ENCODE data around the gene AKR7A3.
"Not testable (repeated sequence)": the region's sequence is repeated elsewhere in the genome, so short reads cannot be mapped to it uniquely, and the experiment has no call there.

AKR7A3 gene

DNA sequence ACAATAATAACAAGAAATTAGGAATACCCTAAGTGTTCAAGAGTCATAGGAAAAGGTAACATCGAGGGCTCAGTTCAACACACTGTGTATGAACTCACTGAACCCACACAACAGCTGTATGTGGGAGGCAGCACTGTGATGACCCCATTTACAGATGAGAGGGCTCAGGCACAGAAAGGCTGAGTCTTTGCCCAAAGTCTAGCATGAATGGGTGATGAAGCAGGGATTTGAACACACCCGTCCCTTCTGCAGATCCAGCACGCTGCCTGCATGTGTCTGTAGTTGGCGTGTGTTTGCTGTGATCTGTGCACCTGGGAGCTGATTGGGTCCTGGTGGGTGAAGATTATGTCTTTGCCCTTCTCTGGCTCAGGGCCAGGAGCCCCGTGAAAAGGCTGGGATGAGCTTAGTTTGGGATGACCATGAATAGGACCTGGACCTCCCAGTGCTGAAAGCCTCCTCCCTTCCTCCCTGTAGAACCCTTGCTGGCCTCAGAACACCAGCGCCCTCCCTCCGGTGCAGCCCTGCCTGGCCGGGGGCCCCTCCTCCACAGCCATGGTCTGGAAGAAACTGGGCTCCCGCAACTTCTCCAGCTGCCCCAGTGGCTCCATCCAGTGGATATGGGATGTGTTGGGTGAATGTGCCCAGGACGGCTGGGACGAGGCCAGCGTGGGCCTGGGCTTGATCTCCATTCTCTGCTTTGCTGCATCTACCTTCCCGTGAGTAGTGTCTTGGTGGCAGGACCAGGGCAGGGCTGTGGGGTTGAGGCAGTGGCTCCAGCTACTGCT is 28.7 kb upstream of the AKR7A3 start:
- DNase-seq (ENCODE audit: low read depth), result no peak

DNA sequence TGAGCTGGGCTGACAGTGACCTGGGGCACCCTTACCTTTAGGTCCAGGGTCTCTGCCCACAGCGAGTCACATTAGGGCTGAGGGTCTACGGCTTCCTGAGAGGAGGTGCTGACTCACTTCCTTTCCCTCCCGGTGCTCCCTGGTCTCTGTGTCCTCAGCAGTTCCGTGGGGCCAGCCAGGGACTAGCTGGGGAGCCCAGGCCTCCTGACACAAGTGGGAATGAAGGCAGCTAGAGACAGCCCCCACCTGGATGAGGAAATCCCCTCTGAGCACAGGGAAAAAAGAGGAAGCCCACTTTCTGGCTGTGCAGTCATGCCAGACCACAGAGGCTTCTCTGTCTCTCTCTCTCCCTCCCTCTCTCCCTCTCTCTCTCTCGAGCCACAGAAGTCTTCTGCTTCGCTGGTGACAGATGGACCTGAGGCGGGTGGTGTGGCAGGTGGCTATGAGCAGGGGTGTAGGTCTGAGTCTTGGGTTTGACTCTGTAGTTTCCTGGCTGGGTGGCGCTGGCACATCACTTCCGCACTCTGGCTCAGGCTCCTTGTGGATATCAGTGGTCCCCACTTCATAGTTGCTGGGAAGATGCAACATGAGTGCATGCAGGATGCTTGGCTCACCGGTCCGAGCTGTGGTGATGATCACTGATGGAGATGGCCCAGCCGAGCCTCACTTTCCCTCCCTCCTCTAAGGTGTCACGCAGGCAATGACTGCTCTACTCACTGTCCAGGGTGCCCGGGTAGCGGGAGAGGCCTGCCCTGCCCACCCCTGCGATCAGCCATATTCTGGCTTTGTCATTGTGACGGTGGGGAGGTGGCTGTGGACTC is 27.0 kb upstream of the AKR7A3 start:
- no peak for DNase-seq (ENCODE audit: low read depth)

DNA sequence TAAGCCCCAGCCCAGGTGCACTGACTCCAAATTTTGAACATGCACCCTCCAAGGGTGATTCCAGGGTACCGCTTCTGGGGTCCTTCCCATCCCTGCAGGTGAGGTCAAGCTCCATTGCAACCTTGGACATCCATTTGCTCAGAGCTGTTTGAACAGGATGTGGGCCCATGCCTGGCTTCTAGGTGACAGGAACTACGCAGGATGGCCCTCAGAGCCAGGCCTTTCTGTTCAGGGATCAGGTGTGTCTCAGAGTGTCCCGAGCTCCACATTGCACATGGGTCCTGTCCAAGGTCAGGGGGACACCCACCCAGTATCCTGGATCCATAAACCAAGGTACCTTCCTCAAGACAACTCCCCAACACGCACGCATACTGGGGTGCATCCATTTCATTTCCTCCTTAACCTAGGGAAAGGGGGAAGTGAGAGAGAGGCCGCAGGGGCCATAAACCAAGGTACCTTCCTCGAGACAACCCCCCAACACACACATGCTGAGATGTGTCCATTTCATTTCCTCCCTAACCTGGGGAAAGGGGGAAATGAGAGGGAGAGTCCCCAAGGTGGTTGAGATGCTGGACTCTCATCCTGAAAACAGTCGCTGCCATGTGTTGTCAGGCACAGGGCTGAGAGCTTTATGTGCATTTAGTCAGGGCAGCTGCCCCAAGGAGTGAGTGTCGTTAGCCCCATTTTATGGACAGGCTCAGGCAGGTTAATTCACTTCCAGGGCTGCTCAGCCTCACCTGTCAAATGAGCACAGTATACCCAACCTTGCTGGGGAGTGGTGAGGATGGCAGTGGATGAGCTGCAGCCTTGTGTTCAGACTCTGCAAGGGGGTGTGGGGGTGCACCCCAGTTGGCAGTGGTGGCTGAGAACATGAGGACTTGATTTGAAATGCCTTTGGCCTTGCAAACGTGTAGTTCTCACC is 25.7 kb upstream of the AKR7A3 start:
- DNase-seq (ENCODE audit: low read depth), result no peak

DNA sequence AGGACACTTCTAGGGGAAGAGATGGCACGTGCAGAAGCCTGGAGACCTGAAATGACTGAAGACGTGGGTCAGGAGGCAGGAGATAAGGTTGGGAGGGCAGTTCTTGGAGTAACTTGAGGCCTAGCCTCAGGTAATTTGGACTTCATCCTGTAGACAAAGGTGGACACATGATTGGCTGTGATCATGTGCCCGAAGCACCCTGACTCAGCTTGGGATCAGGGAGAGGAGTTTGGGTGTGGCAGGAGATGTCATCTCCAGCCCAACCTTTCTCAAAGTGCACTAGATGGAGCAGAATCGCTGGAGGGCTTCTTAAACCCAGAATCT is 25.0 kb upstream of the AKR7A3 start:
- DNase-seq (ENCODE audit: low read depth), result no peak

DNA sequence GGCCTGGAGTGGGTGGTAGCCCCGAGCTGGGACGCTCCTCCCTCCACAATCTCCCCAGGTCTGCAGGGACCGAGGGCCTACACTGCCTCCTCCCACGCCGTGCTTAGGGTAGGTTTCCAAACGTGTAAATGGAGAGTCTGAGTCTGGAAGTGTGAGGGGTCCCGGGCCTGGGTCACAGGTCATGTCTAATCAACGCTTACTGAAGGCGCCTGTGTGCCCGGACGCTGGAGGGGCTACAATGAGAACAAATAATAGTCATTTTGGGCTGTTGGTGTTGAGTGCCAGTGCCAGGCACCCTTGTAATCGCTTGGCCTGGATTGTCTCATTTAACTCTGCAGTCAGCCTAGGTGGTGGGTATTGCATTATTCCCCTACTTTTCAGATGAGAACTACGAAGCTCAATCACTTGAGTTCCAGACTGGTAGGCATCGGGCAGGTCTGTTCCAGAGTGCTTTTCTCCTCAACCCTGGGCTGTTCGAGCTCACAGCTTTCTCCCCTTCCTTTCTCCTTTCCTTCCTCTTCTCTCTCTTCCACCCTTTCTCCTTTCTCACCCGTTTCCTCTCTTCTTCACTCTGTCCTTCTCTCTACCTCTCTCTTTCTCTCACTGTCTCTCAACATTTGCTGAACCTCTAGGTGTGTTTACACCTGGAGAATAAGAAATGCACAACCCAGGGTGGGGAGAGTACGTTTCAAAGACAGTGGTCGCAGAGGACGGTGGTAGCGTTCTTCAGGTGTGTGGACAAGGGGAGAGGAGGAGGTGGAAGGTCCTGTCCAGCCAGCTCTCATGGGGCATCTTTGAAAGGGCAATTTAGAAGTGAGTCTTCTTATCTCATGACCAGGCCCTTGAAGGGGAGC is 24.4 kb upstream of the AKR7A3 start:
- DNase-seq (ENCODE audit: low read depth), result no peak

DNA sequence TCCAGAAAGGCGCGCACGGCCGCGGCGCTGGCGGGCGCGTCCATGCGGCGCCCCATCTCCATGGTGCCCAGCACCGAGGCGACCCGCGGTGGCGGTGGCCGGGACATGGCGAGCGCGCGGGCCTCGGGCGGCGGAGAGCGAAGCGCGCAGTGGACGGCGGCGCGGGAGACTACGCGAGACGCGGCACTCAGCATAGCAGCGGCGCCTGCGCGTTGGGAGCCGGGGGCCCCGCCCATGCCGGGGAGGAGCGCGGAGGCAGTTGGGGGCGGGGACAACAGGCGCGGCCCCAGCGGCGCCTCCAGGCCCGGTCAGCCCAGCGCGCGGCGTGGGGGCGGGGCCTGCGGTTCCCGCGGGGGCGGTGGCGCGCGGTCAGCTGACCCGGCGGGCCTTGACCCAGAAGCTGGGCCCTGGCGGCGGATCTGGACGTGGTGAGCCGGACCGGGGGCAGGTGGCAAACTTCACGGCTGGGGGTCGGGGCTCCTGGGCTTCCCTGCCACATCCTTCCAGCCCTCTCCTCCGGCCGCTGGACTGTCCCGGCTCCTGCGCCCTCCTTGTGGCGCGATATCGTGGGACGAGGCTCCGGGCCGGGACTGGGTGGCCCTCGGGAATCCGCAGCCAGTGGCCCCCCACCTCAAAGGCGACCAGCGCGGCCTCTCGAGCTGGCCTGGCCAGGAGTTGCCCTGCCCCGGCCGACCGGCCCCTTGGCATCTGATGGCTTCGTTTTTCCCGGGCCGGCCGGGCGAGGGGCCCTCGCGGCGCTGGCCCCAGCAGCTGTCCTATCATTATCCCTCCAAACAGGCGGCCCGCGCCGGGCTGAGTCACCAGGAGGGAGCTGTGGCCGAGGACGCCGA is 23.6 kb upstream of the AKR7A3 start, which contains the start of the genes AKR7A2 and SLC66A1:
TSS of gene AKR7A2 (minus strand) at position 214 of the 851 bp plus-strand sequence. CDS start at position 194, 20 bp downstream.
TSS of gene SLC66A1 (plus strand) at position 396 of the 851 bp plus-strand sequence. CDS start 5,352 bp downstream, outside the sequence.
- DNase-seq (ENCODE audit: low read depth), result peak; percentile 84

DNA sequence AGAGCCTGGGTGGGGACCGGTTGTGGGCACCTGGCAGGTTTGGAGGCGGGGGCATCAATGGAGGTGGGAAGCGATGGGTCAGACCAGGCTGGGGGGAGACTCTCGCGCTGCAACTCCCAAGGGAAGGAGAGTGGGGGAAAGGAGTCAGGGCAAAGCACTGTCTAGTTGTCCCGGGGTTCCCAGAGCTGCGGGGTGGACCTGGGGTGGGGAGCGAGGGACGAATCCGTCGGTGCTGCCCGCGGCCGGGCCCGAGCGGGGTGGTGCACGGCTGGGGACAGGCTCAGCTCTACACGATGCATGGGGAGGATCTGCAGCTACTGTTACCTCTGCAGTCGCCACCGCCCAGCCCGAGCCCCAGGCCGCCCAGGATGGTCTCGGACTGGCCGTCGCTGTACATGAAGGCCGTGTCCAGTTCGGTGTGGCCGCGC is 22.9 kb upstream of the AKR7A3 start:
- no peak for DNase-seq (ENCODE audit: low read depth)

DNA sequence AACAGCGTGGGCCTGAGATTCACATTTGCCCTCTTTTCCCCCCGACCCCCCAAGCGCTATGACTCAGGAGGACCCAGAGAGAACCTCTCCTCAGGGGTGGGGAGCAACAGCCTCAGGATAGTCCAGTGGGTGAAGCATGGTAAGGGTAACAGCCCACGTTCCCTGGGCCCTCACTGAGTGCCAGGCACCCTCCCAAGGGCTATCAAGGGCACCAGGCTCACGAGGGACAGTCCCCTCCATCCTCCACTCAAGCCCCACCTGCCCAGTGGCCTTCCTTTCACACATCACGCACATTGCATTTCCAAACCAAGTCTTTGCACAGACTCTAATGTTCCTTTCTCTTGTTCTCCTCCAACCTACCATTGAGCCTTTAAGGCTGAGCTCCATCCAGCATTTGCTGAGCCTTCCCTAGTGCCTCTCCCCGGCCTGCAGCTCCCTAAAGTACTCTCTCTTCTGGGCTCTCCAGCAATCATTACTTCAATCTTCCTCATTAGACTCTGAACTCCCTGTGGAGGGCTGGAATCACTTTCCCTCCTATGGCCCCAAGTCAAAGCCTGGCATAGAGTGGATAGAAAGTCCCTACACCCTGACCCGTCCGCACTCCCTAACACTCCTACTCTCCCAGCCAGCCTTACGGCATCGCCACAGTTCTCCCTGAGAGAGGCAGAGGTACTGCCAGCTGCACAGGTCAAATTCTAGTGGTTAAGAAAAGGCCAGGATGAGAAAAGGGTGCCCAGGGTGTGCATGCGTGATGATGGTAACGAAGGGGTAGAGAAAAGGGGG is 22.3 kb upstream of the AKR7A3 start:
- no peak for DNase-seq (ENCODE audit: low read depth)

DNA sequence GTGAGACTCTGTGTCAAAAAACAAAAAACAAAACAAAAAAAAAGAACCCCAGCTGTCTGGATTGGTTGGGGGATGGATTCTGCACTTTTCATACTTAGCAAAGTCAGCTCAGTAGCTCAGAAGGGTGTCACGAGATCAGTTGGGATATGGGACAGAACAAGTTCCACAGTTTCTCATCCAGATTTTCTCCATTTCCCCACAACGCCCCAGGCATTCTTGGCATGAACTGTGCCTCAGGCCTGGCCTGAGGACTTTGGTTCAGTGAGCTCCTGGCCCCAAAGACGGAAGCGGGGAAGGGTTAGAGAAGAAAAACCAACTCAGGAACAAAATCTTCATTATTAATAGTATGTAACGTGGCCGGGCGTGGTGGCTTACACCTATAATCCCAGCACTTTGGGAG is 21.5 kb upstream of the AKR7A3 start:
- DNase-seq (ENCODE audit: low read depth), result no peak

DNA sequence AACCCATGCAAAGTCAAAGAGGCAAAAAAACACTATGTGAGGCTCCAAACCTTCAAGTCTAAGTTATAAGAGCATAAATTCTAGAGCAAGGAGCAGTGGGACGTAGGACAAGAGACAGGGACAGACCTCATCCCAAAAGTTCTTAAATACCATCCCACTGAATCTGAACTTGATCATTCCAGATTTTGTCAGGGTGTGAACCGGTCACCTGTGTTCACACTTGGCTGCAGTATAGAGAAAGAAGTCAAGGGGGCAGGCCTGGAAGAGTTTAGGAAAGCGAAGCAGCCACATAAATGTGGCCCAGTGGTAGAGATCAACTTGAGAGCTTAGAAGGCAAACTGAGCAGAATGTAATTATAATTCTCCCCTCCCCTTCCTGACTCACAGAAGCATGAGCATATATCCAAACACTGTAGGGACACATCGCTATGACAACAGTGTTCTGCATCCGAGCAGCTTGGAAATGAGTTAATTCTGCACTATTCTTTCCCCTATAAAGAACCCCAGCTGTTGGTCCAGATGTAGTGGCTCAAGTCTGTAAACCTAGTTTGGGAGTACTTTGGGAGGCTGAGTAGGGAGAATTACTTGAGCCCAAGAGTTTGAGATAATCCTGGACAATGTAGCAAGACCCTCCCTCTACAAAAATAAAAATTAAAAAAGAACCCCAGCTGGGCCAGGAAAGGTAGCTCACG is 20.7 kb upstream of the AKR7A3 start:
- DNase-seq (ENCODE audit: low read depth), result no peak

DNA sequence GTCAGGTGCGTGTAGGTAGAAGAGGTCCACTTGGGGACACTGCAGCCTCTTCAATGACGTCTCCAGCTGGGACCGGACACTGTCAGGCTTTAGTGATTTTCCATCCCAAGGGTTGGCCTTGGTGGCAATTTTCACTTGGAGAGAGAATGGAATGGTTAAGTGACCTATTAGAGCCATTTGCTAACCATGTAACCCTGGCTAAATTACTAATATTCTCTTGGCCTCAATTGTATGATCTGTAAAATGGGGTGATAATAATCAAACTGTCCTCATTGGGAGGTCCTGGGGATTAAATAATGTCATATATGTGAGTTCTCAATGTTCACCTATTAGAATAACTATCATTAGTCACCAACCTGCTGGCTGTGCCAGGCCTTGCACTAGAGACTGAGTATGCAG is 19.9 kb upstream of the AKR7A3 start:
- no peak for DNase-seq (ENCODE audit: low read depth)

DNA sequence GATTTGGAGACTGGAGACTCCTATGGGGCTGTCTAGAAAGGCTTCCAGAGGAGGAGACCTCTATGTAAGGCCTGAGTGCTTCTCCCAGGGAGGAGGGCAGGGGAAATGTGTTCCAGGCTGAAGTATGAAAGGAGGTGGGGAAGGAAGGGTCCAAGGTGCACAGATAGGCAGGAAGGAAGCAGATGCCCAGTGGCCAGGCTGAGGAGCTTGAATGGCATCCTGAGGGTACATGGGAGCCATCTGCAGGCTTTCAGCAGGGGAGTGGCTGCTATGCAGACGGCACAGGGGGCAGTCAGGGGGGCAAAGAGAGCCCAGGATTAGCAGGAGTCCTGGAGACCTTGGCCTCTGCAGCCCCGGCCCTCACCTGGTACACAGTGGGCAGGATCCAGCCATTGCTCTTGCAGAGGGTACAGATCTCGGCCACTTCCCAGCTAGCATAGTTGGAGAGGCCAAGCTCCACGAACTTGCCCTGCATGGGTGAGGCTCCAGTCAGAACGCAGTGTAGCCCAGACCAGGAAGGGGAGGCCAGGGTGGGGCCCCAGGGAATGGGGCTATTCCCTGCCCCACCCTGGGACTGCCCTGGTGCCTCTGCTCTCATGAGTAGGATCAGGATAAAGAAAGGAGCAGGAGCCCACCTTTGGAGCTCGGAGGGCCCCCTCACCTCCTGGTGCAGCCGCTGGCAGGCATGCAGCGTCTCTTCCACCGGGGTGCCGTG is 19.4 kb upstream of the AKR7A3 start:
- DNase-seq (ENCODE audit: low read depth), result no peak

DNA sequence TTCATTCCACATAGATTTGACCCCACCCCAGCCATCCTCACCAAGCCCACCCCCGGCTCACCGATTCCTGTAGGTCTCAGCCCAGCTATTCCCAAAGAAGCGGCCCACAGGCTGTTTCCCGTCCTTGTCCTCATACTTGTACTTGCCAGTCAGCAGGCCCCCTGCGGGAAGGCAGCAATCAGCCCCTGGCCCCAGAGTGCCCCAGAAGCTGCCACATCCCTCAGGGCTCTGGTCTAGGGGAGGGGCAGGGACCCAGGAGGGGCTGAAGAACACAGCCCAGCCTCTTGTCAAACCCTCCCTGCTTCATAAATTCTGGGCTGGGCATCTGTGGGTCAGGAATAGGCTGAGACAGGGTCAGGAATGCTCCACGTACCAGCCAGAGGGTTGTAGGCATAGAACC is 18.4 kb upstream of the AKR7A3 start:
- DNase-seq (ENCODE audit: low read depth), result no peak

DNA sequence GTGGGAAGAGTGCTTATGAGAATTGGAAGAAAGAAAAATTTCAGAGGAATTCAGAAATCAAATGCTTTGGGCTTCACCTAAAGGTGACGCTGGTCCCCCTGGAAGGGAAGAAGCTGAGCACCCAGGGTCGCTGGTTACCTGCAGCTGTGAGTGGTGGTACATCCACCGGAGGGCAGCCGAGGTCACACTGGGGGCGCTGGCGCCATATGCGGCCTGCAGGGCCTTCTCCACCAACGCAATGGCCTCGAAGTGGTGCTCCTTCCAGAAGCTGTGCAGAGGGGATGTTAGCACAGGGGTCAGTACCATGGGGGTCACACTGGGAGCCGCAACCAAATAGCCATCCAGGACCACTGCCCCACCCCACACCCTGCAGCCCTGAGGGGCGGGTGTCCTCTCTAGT is 17.3 kb upstream of the AKR7A3 start:
- DNase-seq (ENCODE audit: low read depth), result no peak

DNA sequence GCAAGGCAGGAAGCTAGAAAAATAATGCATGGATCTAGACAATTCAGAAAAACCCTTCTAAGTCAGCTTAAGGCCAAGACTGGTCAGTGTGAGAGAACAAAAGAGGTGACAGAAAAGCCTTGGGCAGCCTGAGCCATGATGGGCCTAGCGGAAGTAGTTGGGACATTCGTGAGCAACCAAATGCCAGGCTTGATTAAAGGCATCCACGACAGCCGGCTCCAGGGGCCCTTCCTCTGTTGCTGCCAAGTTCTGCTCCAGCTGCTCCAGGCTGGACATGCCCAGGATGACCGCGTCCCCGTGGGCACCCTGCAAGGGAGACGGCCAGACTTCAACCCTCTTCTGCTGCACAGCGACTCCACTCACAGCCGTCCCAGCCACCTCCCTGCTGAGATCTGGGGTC is 15.5 kb upstream of the AKR7A3 start:
- DNase-seq (ENCODE audit: low read depth), result not testable (repeated sequence)

DNA sequence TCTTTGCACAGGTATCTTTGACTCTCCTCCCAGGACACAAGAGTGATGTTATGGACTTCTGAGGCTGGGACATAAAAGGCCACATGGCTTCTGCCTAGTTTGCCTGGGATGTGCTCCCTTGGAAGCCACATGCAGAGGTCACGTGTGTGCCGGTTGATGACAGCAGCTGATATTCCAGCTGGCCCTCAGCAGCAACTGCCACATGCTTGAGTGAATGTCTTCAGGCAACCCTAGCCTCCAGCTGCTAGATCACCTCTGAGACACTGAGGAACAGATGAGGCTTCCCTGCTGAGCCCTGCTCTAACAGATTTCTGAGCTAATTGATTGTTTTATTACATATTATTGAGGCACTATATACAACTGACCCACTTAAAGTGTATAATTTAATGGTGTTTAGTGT is 11.6 kb upstream of the AKR7A3 start:
- no peak for DNase-seq (ENCODE audit: low read depth)

DNA sequence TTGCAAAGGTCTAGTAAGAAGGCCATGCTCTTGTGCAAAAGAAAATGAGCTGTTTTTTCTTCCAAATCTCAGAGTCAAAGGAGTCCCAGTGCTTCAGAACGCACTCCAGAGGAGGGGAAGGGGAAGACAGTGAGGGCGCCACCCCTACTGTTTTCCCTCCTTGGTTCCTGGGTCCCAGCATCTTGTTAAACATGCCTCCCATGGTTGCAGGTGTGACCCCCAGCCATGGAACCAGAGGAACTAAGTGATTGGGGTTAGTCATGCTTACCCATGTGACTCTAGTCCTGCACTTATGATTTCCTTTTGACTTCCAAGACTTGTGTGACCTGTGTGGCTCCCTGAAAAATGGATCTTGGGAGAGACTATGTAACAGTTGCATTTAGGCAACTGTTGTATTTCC is 6.1 kb upstream of the AKR7A3 start:
- no peak for DNase-seq (ENCODE audit: low read depth)

DNA sequence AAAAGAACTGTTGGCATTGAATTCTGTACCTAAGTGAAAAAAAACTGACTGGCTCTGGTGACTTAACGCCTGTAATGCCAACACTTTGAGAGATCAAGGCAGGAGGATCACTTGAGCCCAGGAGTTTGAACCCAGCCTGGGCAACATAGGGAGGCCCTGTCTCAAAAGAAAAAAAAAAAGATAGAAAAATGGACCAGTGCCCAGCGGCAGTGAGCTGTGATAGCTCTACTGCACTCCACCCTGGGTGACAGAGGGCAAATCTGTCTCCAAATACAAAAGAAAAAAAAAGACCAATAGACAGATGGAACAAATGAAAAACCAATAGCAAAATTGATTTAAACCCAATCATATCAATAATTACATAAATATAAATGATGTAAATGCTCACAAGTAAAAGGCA is 674 bp upstream of the AKR7A3 start:
- no peak for DNase-seq (ENCODE audit: low read depth)

All from stimulated activated CD8-positive, alpha-beta memory T cell treated with anti-CD3 and anti-CD28 coated beads, Interleukin-15, amount 100 ng/mL, for 24 hours (primary cell).